Pons (tissue), 1 donor: ENCODE measurements around the gene PRKG1.

ENCODE experiments used
- DNase-seq: peaks from one replicate; pipeline ENCODE4 v3.0.0-alpha.2; 2016; ENCODE audit warnings: low spot score

Gene PRKG1

DNA sequence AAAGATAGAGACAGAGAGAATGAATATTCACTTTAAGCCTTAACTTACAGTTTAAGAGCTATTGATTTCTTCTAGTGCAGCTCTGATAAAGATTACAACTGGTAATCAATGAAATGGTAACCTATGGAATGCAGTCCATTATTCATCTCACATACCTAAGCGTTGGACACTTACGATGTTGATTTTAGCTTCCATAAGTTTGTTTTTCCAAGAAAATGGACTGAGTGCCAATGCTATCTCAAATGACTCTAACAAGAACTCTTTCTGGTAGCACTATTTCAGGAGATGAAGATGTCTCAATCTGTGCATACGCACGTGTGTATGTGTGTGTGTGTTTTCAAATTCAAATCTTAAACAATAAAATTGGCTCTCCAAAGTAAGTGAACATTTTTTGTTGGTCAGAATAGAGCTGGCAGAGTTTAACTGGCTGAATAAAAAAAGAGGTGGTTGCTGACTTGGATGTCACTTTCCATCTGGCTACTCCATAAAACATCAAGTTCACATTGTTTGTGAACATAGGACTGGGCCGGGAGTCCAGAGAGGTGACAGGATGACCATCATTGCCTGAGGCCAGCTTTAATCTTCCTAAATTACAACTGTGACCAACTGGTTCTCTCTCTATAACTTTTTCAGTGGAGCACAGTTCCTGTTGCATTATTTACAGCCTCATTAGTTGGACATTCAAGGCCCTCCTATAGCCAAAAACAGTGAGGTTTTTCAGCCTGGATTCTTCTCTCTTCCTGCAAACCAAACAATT lies 732.0 kb downstream of the PRKG1 start:
- no peak for DNase-seq

DNA sequence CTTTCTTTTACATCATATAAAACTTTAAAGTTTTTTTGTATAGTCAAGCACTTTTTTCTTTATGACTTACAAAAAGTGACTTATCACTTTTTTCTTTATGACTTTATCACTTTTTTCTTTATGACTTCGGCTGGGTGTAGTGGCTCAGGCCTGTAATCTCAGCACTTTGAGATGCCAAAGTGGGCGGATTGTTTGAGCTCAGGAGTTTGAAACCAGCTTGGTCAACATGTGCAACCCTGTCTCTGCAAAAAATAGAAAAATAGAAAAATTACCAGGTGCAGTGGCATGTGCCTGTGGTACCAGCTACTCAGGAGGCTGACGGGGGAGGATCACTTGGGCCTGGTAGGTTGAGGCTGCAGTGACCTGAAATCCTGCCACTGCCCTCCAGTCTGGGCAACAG lies 733.9 kb downstream of the PRKG1 start:
- DNase-seq = no peak

- DNase-seq = peak; percentile 15
Measured at GRCh38 chr10:51815723-51816122, 741.4 kb downstream of the PRKG1 start.

- DNase-seq = no peak
Measured at GRCh38 chr10:51821045-51821444, 746.8 kb downstream of the PRKG1 start.

DNA sequence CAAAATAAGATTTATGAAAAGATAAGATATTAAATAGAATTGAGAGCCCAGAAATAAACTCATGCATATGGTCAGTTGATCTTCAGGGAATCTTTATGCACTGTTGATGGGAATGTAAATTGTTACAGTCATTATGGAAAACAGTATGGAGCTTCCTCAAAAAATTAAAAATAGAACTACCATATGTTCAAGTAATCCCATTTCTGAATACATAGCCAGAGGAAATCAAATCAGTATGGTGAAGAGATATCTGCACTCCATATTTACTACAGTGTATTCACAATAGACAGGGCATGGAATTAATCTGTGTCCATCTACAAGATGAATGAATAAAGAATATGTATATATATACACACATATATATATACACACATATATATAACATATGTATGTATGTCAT lies 747.5 kb downstream of the PRKG1 start:
- DNase-seq = no peak

DNA sequence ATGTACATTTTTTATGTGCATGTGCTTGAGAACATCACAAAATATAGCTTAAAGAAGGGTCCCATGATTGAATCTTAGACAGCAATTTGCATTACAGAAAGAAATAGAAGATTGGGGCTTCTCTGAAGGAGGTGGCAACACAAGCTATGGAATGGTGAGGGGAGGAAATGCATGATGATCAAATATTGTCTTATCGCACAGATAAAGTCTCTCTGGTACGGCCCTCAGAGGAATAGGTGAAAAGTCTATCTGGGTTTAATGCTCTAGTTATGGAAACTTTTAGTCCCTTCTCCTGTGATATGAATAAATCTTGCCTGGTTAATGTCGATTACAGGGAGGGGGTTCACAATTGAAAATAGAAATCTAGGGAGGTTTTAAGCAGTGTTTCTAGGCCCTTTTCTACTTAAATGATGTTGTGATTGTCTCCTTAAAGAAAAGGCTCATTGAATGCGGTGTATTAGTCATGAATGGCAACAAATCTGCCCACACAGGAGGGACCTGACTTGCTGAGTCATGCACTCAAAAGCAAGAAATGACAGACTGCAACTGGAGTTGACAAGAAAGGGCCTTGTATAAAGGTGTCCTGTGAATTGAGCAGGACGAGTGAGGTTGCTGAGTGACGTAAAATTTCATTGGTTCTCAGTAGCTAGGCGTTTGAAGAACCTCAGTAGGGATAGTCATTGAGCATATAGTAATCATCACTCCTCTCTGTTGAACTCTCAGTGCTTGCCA lies 758.5 kb downstream of the PRKG1 start:
- DNase-seq = peak; percentile 56

DNA sequence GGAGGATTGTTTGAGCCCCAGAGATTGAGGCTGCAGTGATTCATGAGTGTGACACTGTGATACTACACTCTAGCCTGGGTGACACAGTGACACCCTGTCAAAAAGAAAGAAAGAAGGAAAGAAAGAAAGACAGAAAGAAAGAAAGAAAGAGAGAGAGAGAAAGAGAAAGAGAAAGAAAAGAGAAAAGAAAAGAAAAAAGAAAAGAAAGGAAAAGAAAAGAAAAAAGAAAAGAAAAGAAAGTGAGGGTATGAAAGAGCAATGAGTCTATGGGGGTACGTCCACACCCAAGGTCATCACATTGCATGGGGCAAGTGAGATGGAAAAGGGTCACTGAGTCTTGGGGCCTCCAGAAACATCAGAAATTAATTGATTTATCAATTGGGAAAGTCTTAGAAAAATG lies 760.3 kb downstream of the PRKG1 start:
- no peak for DNase-seq

- DNase-seq = no peak
Measured at GRCh38 chr10:51838471-51838870, 764.2 kb downstream of the PRKG1 start.

DNA sequence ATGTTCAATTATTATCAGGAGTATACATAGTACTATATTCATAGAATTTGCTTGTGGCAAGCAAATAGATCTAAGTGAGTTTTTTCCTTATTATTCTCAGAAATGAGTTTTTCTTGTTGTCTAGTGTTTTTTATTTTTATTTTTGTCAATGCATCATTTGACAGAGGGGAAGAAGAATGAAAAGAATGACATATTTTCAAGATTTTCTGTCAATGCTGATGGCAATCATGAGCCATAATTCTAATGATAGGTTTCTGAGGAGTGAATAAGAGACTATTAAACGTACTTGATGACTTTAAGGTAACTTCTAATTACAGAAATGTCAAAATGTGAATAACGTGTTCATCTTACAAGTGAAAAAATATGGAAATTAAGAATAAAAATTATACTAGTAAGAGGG lies 769.7 kb downstream of the PRKG1 start:
- no peak for DNase-seq

GRCh38 chr10:51846856-51847506 lies 772.7 kb downstream of the PRKG1 start:
- DNase-seq = no peak

DNA sequence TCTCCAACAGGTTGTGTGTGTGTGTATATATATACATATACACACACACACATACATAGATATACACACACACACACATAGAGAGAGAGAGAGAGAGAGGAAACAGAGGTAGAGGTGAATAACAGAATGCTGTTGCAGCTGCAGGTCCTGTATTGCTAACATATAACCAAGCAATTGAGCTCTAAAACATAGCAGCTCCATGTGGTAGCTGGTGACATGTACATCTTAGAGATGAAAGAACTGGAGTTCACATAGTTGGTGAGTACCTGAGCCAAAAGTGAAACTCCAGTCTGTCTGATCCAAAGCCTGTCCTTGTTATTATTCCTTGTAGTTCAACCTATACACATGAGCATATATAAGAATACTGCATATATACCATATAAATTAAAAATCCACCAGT lies 778.0 kb downstream of the PRKG1 start:
- DNase-seq = no peak

DNA sequence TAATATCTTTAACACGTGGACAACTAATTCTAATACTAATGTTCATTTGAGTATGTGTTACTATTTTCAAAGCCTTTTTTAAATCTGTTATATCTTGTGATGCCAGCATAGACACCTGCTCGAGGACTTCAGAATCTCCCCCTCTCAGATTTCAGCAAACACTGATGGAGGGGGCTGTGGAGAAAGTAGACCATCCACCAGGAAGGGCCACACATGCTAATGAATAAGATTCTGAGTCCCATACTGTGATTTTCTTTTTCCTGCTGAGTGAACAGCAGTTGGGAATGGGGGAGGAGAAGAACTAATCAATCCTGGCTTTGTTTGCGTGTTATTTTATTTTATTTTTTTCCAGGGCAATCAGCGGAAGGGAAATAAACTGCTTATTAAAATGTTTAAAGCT lies 783.0 kb downstream of the PRKG1 start:
- DNase-seq = no peak

DNA sequence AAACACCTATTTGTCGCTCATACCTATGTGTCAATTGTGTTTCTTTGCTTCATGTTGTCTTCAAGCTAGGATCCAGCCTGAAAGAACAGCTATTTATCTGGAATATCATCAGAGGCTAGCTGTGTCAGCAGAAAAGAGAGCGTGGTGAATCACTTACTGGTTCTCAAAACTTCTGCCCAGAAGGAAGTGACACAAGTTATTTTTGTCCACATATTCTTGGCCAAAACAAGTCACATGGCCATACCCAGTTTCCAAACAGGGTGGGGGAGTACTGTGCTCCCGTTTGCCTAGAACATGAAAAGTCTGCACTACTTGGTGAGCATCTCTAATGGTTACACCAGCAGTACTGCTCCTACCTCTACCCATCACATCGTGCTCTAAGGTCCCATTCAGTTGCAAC lies 786.0 kb downstream of the PRKG1 start:
- DNase-seq = peak; percentile 77

- no peak for DNase-seq
Measured at GRCh38 chr10:51861051-51861450, 786.8 kb downstream of the PRKG1 start.

DNA sequence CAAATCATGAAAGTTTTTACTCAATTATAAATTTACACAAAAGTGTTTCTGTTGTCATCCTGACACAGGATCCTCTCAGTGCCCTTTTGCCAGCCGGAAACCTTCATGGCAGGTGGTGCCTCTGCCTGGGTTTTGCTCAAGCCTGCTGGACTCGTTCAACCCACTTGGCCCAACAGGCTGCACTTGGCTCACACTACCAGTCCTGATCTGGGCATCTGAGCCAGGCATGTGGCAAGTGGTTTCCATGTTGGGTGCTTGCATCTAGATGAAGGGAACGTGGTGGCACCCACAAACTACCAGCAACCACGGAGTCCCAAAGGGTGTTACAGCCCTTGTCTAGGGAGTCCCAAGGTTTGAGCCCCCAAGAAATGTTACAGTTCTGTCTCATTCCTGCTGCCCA lies 787.4 kb downstream of the PRKG1 start:
- DNase-seq = no peak

GRCh38 chr10:51862149-51862548 lies 787.9 kb downstream of the PRKG1 start:
- DNase-seq = no peak

GRCh38 chr10:51867956-51868355 lies 793.7 kb downstream of the PRKG1 start:
- peak; percentile 23 for DNase-seq

DNA sequence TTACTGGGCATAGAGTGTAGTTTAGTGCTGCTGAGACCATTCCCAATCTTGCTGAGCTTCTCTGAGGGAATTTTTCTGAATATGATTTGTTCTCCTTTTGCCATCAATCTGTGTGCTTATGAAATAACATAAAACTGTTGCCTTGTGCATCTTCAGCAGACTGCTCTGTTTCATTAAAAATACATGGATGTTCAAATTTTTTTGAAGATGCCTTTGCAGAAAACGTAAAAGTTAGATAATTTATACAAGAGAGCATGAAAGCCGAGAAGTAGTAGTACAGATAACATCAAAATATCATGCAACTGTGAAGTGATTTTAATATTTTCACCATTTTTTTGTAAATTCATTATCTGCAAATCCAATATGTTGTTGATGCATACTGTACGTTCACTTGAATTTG lies 799.8 kb downstream of the PRKG1 start:
- no peak for DNase-seq

DNA sequence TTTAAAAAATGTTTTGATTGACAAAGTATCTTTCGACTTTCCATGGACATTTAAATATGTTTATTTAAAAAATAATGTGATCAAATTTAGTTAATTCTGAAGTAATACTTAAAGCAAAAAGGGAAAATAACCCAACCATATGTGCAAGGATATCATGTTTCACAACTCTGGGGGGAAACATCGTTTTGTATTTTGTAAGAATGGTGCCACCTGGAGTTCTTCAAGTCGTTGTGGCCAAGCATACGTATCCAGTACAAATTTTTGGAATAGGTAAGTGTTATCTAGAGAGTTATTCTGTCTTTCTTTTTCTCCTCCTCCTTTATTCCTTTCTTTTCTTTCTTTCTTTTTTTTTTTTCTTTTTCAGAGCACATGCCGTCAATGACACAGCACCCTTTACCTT lies 801.3 kb downstream of the PRKG1 start:
- no peak for DNase-seq

DNA sequence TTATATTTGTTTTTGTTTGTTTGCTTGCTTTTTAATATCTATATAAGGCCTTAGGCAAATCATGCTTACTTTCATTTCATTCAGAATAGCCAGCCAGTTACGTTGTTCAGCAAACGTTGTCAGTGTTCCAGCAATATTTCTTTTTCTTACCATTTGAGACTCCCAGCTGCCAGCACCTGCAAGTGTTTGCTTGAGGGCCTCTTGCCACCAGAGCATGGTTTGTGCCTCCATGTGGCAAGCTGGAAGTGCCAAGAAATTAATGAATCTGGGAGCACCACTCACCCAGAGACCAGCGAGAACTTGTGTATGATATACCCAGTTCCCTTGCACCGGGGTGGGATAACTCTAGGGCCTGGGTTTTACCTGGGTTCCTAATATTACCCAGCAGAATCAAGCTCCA lies 802.2 kb downstream of the PRKG1 start:
- no peak for DNase-seq

GRCh38 chr10:51876979-51877378 lies 802.7 kb downstream of the PRKG1 start:
- DNase-seq = no peak

GRCh38 chr10:51877636-51878035 lies 803.3 kb downstream of the PRKG1 start:
- no peak for DNase-seq

DNA sequence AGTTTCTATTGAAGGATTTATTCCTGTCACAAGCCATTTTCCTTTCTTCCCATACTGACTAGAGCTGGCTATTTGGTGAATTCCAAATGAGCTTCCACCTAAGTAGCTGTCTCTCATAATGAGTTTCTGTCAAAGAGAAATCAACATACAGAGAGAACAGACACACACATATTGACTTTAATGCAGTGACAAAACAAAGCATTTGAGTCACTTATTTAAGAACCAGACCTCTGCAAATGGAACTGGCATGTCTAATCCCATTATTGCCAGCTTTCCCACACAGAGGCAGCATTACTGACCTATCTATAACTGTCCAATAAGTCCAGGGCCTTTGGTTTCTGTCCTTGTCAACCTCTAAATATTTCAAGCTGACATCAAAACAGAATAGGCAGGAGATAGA lies 804.4 kb downstream of the PRKG1 start:
- no peak for DNase-seq
